Endothelial cell of umbilical vein (primary cell): ENCODE measurements around the gene L3MBTL4. TPM values are rescaled to one million over a fixed set of nuclear protein-coding genes. Genes with fewer than 3 reads are reported as not detected.

ENCODE experiments used
- BruUV-seq: library from RNA; stranded (reverse); fragments of 400-500 nt; replicated peaks from 2 replicates; lab custom pipeline; 2021; lab: Mats Ljungman, UMichigan
- CTCF ChIA-PET: fragments of 300-600, 350-600 bp; sonication (Branson Sonifier 250); formaldehyde crosslinking; loops from one replicate; lab custom pipeline; 2021; ENCODE audit warnings: antibody characterized with exemption, inconsistent platforms; lab: Charles Lee
- POLR2A ChIA-PET: fragments of 300-600, 350-600 bp; sonication (Branson Sonifier 250); formaldehyde crosslinking; loops from one replicate; lab custom pipeline; 2021; ENCODE audit warnings: antibody characterized with exemption, inconsistent platforms; lab: Charles Lee
- DNase-seq: peaks from one replicate; pipeline ENCODE4 v3.0.0-alpha.2; 2011; ENCODE audit warnings: low read depth, low spot score
- FAIRE-seq: peaks from 2 replicates; lab custom pipeline; 2011; peaks lifted over from hg19 to GRCh38; lab: Jason Lieb, UNC
- H2AFZ ChIP-seq: 2 replicates; pipeline ENCODE4 v1.6.0; 2012; ENCODE audit warnings: low read depth, low read length, control low read depth, inconsistent platforms
- H3K27ac ChIP-seq: 2 replicates; pipeline ENCODE4 v1.5.1; 2011; ENCODE audit warnings: low read depth, mild to moderate bottlenecking, control low read depth, low read length, moderate library complexity; ENCODE audit not compliant: insufficient read depth
- H3K27me3 ChIP-seq, 2 experiments: 2 replicates each; pipeline versions ENCODE4 v1.6.0 to v1.6.1; 2011; ENCODE audit warnings: low read length in 2 of 2, mixed read lengths in 1 of 2; ENCODE audit not compliant: control insufficient read depth in 2 of 2, insufficient read depth in 2 of 2
- H3K36me3 ChIP-seq, 2 experiments: 2 replicates in 1 of 2; 3 replicates in 1 of 2; pipeline ENCODE4 v1.5.1; 2011; ENCODE audit warnings: low read length in 2 of 2, mild to moderate bottlenecking in 1 of 2, moderate library complexity in 1 of 2; ENCODE audit not compliant: control insufficient read depth in 2 of 2, insufficient read depth in 2 of 2; ENCODE audit errors: extremely low read depth in 1 of 2
- H3K4me1 ChIP-seq: 3 replicates; pipeline ENCODE4 v1.5.1; 2011; ENCODE audit warnings: mild to moderate bottlenecking, low read length; ENCODE audit not compliant: control insufficient read depth, insufficient read depth; ENCODE audit errors: extremely low read depth
- H3K4me2 ChIP-seq: 2 replicates; pipeline ENCODE4 v1.6.1; 2011; ENCODE audit warnings: low read length, control low read depth, mixed read lengths; ENCODE audit not compliant: insufficient read depth
- H3K4me3 ChIP-seq, 3 experiments: fragments of 200-600 bp in 1 of 3; sonication (generic), shearing (Covaris generic) in 1 of 3; replicated peaks in 1 of 3; 2 replicates each; pipeline ENCODE4 v1.5.1; 2011 to 2016; ENCODE audit warnings: control low read depth in 3 of 3, low read length in 3 of 3, mild to moderate bottlenecking in 2 of 3, inconsistent platforms in 1 of 3, low read depth in 1 of 3, moderate library complexity in 1 of 3; ENCODE audit not compliant: insufficient read depth in 1 of 3
- H3K79me2 ChIP-seq: 2 replicates; pipeline ENCODE4 v1.6.0; 2012; ENCODE audit warnings: low read length, inconsistent platforms; ENCODE audit not compliant: control insufficient read depth, insufficient read depth
- H3K9ac ChIP-seq: replicated peaks from 2 replicates; pipeline ENCODE3; 2011; ENCODE audit warnings: low read length, control low read depth; ENCODE audit not compliant: insufficient read depth; ENCODE audit errors: extremely low read depth
- H3K9me1 ChIP-seq: replicated peaks from 3 replicates; pipeline ENCODE4 v1.6.0; 2011; ENCODE audit warnings: mild to moderate bottlenecking, low read length; ENCODE audit not compliant: control insufficient read depth, insufficient read depth; ENCODE audit errors: extremely low read depth
- H3K9me3 ChIP-seq: replicated peaks from 2 replicates; pipeline ENCODE4 v1.5.1; 2012; ENCODE audit warnings: low read length, inconsistent platforms; ENCODE audit not compliant: control insufficient read depth, insufficient read depth
- H4K20me1 ChIP-seq: replicated peaks from 2 replicates; pipeline ENCODE3; 2011; ENCODE audit warnings: mild to moderate bottlenecking, low read length; ENCODE audit not compliant: control insufficient read depth, insufficient read depth; ENCODE audit errors: extremely low read depth
- CTCF ChIP-seq, 2 donors: IDR thresholded peaks; 1 replicate in 1 of 2; 2 replicates in 1 of 2; pipeline ENCODE4 v1.5.1; 2011; ENCODE audit warnings: low read length in 2 of 2, mild to moderate bottlenecking in 2 of 2, moderate library complexity in 2 of 2, control low read depth in 1 of 2, inconsistent platforms in 1 of 2, low read depth in 1 of 2; ENCODE audit not compliant: insufficient read depth in 1 of 2; ENCODE audit errors: extremely low read depth in 1 of 2
- EZH2 ChIP-seq: IDR thresholded peaks from 2 replicates; pipeline ENCODE4 v1.6.1; 2012; ENCODE audit warnings: borderline replicate concordance, low read depth, mild to moderate bottlenecking, moderate library complexity, low read length, inconsistent platforms; ENCODE audit not compliant: severe bottlenecking
- FOS ChIP-seq: IDR thresholded peaks from 2 replicates; pipeline ENCODE4 v1.6.1; 2011; ENCODE audit warnings: mild to moderate bottlenecking, low read length, moderate library complexity, borderline replicate concordance; ENCODE audit not compliant: insufficient read depth
- GATA2 ChIP-seq: IDR thresholded peaks from 2 replicates; pipeline ENCODE4 v1.7.0; 2011; ENCODE audit warnings: low read depth, mild to moderate bottlenecking, moderate library complexity, mixed read lengths, low read length; ENCODE audit not compliant: insufficient read length, insufficient read depth
- JUN ChIP-seq: IDR thresholded peaks from 2 replicates; pipeline ENCODE4 v1.6.1; 2011; ENCODE audit warnings: borderline replicate concordance, low read depth; ENCODE audit not compliant: insufficient read length, insufficient read depth
- MAX ChIP-seq: IDR thresholded peaks from 2 replicates; pipeline ENCODE4 v1.6.1; 2011; ENCODE audit not compliant: insufficient read depth, insufficient read length
- MYC ChIP-seq: IDR thresholded peaks from one replicate; pipeline ENCODE4 v1.6.1; 2011; ENCODE audit warnings: mild to moderate bottlenecking, low read depth, low read length
- POLR2A ChIP-seq: IDR thresholded peaks from 2 replicates; pipeline ENCODE4 v1.6.1; 2012; ENCODE audit warnings: low read depth, mild to moderate bottlenecking, control low read depth, low read length
- POLR2AphosphoS5 ChIP-seq: IDR thresholded peaks from 2 replicates; pipeline ENCODE4 v1.6.1; 2012; ENCODE audit warnings: low read depth, mild to moderate bottlenecking, control low read depth, low read length, moderate library complexity; ENCODE audit not compliant: insufficient read depth
- dilution Hi-C: fragments of 300-500 bp; cut with MboI; formaldehyde crosslinking; loops from one replicate; pipeline ENCODE4 v1.15.0; 2019; ENCODE audit warnings: low sequenced_read_pairs; ENCODE audit not compliant: extremely low pct_ligation_motif_present
- intact Hi-C: fragments of 100-400 bp; cut with micrococcal nuclease; formaldehyde crosslinking; loops from one replicate; pipeline ENCODE4 v1.10.0; 2022
- polyA plus RNA-seq, 4 experiments: library from polyadenylated mRNA; depleted of rRNA in 3 of 4; stranded (reverse) in 3 of 4; unstranded in 1 of 4; fragments of >200 nt; gene quantifications; 2 replicates each; pipeline versions ENCODE4 v1.2.1 to v1.2.3, GENCODE V29; 2011 to 2012; ENCODE audit warnings: missing spikeins in 1 of 4
- total RNA-seq: library from RNA; stranded (reverse); gene quantifications from 2 replicates; pipeline ENCODE4 v1.2.3, GENCODE V29; 2021

L3MBTL4 gene
- total and polyA plus RNA-seq, 2 donors (not counting 3 experiments of a cell fraction or from before 2014, with no cell fraction given): 0.80 TPM; not detected in 1

GRCh38 chr18:6396847-6397246 lies 17.9 kb downstream of the L3MBTL4 start:
- Histone ChIP-seq H3K4me3 (no peak overlapping the region), H4K20me1 (no peaks in the 10 kb centered on the region), H3K9me3 (no peaks in the 10 kb centered on the region), H3K4me2 (no peak overlapping the region), H3K4me1 (no peaks in the 10 kb centered on the region), H3K27ac (no peak overlapping the region), H3K27me3 (no peaks in the 10 kb centered on the region), H3K9ac (no peak overlapping the region), H3K36me3 (no peaks in the 10 kb centered on the region), H2AFZ (no peak overlapping the region), H3K79me2 (no peaks in the 10 kb centered on the region), H3K9me1 (no peaks in the 10 kb centered on the region)
- dilution Hi-C loops: no loop called here
- intact Hi-C loops: loop anchor here (10.0 kb wide), 1 partner anchor 98 kb away; no protein-coding TSS in a partner anchor
- FAIRE-seq (no peak), DNase-seq (no peak)
- CTCF ChIA-PET: no interaction called here
- no peak for TF ChIP-seq JUN
- no peak for TF ChIP-seq CTCF (IDR thresholded peaks at IDR 0.05; ENCODE audit: extremely low read depth in 1 of 2, insufficient read depth in 1 of 2, low read depth in 1 of 2, low read length in 2 of 2)
- no peak for TF ChIP-seq POLR2AphosphoS5
- no peak for TF ChIP-seq EZH2
- TF ChIP-seq MYC: no peak
- TF ChIP-seq MAX: no peak
- TF ChIP-seq POLR2A: no peak
- TF ChIP-seq FOS: no peak
- no peak for TF ChIP-seq GATA2
- POLR2A ChIA-PET: no interaction called here
- no TSS peak for BruUV-seq
